WTC11 (cell line): ENCODE results near the gene DBX1.

Experiments
- CBFB ChIP-seq: sonication (generic); formaldehyde crosslinking; IDR thresholded peaks from 2 replicates; pipeline ENCODE4 v1.8.1; 2022; ENCODE audit warnings: mild to moderate bottlenecking, low read depth, missing genetic modification reagents
- CREB1 ChIP-seq: sonication (generic); formaldehyde crosslinking; IDR thresholded peaks from 2 replicates; pipeline ENCODE4 v1.8.0; 2023; ENCODE audit warnings: mild to moderate bottlenecking, missing genetic modification reagents
- CREM ChIP-seq: sonication (generic); formaldehyde crosslinking; IDR thresholded peaks from 2 replicates; pipeline ENCODE4 v1.8.1; 2022; ENCODE audit warnings: mild to moderate bottlenecking, missing genetic modification reagents, moderate library complexity
- NFYB ChIP-seq: sonication (generic); formaldehyde crosslinking; conservative IDR thresholded peaks from 2 replicates; pipeline ENCODE4 v1.8.0; 2022; ENCODE audit warnings: low read depth, missing genetic modification reagents
- NR1H2 ChIP-seq: sonication (generic); formaldehyde crosslinking; IDR thresholded peaks from 2 replicates; pipeline ENCODE4 v1.9.0; 2021; ENCODE audit warnings: mild to moderate bottlenecking, moderate library complexity, missing genetic modification reagents
- NR2C2 ChIP-seq: sonication (generic); formaldehyde crosslinking; IDR thresholded peaks from 2 replicates; pipeline ENCODE4 v1.8.0; 2022; ENCODE audit warnings: mild to moderate bottlenecking, missing genetic modification reagents
- TCF7 ChIP-seq: sonication (generic); formaldehyde crosslinking; IDR thresholded peaks from 2 replicates; pipeline ENCODE4 v1.8.0; 2022; ENCODE audit warnings: mild to moderate bottlenecking, low read depth, missing genetic modification reagents, moderate library complexity
- TEAD4 ChIP-seq: sonication (generic); formaldehyde crosslinking; IDR thresholded peaks from 2 replicates; pipeline ENCODE4 v1.8.0; 2022; ENCODE audit warnings: mild to moderate bottlenecking, missing genetic modification reagents
- TF ChIP-seq, protein P1 (sequence below): fragments of 200-600 bp; IDR thresholded peaks from 2 replicates; pipeline ENCODE4 v1.8.0; 2022; ENCODE audit warnings: antibody characterized with exemption
- TF ChIP-seq, protein P2 (sequence below): fragments of 250-450 bp; sonication (Bioruptor Pico); IDR thresholded peaks from 2 replicates; pipeline ENCODE4 v1.9.0; 2021; ENCODE audit warnings: mild to moderate bottlenecking

DNA sequence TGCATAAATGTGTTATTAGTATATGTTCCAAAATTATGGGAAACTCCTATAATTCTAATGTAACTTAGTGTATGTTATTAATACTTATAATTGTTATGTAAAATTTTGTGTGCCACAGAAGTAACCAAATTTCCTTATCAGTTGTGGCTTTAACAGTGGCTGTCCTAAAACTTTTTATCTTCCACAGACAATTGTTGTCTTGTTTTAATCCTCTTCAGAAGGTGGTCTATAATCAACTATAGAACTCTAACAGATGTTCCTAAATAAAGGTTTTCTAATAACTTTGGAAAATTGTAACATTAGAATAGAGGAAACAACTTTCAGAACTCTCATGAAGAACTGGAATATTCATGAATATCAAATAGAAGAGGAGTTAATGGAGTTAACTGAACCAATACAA, 44.4 kb upstream of the DBX1 start:
- TF ChIP-seq NFYB (CRISPR knock-in tag) (no peak), NR2C2 (CRISPR knock-in tag) (no peak), NR1H2 (CRISPR knock-in tag) (no peak), CREB1 (no peak), CBFB (CRISPR knock-in tag) (no peak), TEAD4 (CRISPR knock-in tag) (no peak), TCF7 (CRISPR knock-in tag) (no peak), CREM (CRISPR knock-in tag) (no peak)
- TF ChIP-seq, protein P1, sequence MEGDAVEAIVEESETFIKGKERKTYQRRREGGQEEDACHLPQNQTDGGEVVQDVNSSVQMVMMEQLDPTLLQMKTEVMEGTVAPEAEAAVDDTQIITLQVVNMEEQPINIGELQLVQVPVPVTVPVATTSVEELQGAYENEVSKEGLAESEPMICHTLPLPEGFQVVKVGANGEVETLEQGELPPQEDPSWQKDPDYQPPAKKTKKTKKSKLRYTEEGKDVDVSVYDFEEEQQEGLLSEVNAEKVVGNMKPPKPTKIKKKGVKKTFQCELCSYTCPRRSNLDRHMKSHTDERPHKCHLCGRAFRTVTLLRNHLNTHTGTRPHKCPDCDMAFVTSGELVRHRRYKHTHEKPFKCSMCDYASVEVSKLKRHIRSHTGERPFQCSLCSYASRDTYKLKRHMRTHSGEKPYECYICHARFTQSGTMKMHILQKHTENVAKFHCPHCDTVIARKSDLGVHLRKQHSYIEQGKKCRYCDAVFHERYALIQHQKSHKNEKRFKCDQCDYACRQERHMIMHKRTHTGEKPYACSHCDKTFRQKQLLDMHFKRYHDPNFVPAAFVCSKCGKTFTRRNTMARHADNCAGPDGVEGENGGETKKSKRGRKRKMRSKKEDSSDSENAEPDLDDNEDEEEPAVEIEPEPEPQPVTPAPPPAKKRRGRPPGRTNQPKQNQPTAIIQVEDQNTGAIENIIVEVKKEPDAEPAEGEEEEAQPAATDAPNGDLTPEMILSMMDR = no peak
- TF ChIP-seq, protein P2, sequence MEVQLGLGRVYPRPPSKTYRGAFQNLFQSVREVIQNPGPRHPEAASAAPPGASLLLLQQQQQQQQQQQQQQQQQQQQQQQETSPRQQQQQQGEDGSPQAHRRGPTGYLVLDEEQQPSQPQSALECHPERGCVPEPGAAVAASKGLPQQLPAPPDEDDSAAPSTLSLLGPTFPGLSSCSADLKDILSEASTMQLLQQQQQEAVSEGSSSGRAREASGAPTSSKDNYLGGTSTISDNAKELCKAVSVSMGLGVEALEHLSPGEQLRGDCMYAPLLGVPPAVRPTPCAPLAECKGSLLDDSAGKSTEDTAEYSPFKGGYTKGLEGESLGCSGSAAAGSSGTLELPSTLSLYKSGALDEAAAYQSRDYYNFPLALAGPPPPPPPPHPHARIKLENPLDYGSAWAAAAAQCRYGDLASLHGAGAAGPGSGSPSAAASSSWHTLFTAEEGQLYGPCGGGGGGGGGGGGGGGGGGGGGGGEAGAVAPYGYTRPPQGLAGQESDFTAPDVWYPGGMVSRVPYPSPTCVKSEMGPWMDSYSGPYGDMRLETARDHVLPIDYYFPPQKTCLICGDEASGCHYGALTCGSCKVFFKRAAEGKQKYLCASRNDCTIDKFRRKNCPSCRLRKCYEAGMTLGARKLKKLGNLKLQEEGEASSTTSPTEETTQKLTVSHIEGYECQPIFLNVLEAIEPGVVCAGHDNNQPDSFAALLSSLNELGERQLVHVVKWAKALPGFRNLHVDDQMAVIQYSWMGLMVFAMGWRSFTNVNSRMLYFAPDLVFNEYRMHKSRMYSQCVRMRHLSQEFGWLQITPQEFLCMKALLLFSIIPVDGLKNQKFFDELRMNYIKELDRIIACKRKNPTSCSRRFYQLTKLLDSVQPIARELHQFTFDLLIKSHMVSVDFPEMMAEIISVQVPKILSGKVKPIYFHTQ (CRISPR knock-in tag) = no peak
